IPS-18c (cell line): Measurements from ENCODE around the gene SH3D19.

ENCODE experiments used
- H3K4me3 ChIP-seq: 2 replicates; pipeline ENCODE4 v1.7.0; 2013; ENCODE audit warnings: low read depth, mild to moderate bottlenecking, low read length, moderate library complexity; ENCODE audit not compliant: insufficient read depth
- H3K9me3 ChIP-seq: one replicate; pipeline ENCODE4 v1.6.1; 2013; ENCODE audit warnings: mild to moderate bottlenecking, low read length, moderate library complexity; ENCODE audit not compliant: control insufficient read depth, insufficient read depth

SH3D19 gene, protein sequence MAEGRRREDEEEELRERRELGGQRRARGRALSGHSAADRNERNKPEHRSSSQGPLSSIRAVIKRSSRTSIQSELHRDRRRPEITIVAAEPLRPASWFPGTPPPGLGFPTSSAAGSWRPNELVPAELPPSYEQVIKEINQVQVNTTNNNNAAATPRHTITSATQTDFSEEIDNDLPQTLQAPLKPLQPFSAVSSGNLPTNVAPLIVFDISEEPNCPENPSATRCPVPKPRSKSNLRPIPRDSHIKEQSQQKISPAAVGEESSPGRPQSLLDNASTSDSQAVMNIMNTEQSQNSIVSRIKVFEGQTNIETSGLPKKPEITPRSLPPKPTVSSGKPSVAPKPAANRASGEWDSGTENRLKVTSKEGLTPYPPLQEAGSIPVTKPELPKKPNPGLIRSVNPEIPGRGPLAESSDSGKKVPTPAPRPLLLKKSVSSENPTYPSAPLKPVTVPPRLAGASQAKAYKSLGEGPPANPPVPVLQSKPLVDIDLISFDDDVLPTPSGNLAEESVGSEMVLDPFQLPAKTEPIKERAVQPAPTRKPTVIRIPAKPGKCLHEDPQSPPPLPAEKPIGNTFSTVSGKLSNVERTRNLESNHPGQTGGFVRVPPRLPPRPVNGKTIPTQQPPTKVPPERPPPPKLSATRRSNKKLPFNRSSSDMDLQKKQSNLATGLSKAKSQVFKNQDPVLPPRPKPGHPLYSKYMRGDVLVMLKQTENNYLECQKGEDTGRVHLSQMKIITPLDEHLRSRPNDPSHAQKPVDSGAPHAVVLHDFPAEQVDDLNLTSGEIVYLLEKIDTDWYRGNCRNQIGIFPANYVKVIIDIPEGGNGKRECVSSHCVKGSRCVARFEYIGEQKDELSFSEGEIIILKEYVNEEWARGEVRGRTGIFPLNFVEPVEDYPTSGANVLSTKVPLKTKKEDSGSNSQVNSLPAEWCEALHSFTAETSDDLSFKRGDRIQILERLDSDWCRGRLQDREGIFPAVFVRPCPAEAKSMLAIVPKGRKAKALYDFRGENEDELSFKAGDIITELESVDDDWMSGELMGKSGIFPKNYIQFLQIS

DNA sequence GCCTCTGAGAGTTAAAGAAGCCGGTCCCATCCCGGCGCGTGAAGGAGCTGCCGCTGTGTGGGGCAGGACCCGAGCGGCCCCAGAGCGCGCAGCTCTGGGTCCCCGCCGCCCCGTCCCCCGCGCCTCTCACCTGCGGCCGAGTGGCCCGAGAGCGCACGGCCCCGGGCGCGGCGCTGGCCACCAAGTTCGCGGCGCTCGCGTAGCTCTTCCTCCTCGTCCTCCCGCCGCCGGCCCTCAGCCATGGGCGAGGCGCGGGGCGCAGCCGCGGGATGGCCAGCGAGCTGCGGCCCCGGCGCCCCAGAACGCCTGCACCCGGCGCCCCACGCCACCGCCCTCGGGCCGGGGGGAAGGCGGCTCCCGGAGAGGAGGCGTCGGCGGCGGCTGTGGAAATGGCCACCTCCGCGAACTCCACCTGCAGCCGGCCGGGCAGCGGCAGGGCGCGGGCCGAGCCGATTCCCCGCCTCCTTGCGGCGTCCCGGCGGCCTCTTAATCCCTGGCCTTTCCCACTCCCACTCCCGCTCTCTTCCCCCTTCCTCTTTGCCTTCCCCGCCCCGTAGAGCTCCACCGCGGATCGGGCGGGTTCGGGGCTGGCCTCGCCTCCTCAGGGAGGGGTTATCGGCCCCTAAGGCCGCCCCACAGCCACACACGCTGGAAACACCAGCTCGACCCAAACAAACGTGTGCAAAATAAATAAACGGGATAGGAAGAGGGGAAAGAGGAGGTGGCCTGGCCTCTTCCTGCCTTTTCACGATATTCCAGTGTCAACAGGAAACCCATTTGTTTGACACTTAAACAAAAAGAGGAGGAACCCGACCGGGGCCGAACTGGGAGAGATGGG is at the start of gene SH3D19:
Gene SH3D19, minus strand, starts transcription at position 495 of the 838 bp plus-strand sequence. Its CDS starts 253 bp downstream, at position 242.
- peak within 1 kb of the TSS; percentile 75 for H3K4me3 ChIP-seq
- H3K9me3 ChIP-seq: no peaks in the 10 kb centered on the region

DNA sequence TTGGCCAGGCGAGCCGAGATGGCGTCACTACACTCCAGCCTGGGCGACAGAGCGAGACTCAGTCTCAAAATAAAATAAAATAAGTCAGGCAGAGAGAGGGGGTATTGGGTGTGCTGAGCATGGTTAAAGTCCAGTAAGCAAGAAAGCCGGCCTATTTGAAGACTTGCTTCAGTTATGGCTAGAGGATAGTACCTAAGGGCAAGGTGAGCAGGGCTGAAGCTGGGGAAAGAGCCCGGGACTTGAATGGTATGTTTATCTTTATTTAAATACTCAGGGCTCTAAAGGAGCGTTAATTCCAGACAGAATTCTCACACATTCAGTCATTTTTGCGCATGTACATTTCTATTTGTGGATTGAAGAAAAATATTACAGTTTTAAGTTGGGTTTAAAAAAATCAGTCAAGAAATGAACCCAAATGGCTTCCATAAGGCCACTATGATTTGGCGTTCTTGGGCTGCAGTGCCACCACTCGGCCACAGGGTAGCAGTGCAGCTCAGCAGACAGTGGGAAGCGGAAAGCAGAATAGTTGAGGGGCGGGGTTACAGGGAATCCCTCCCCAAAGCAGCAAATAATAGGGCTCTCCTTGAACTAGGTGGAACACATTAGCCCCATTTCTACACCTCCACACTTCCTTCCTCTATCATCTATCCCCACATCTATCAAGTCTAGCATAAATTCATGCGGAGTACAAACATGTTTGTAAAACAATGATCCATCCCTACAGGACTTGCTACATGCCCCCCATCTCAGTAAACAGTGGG is 37.2 kb upstream of the SH3D19 start:
- Histone ChIP-seq H3K9me3 (no peaks in the 10 kb centered on the region), H3K4me3 (no peak overlapping the region)

DNA sequence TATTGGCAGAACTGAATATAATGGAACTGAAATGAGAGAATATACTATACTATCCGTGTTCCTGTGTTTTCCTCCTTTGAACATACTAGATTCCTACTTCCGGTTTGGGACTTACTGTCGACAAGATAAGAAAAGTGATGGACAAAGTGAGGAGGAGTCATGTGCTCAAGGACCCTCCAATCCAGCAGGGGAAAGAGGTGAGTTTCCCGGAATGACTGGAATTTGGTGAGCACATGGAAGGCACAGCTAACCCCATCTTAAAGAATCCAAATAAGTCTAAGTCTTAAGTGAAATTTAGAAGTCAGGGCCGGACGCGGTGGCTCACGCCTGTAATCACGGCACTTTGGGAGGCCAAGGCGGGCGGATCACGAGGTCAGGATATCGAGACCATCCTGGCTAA is 36.6 kb upstream of the SH3D19 start:
- Histone ChIP-seq H3K4me3 (no peak overlapping the region), H3K9me3 (no peaks in the 10 kb centered on the region)

DNA sequence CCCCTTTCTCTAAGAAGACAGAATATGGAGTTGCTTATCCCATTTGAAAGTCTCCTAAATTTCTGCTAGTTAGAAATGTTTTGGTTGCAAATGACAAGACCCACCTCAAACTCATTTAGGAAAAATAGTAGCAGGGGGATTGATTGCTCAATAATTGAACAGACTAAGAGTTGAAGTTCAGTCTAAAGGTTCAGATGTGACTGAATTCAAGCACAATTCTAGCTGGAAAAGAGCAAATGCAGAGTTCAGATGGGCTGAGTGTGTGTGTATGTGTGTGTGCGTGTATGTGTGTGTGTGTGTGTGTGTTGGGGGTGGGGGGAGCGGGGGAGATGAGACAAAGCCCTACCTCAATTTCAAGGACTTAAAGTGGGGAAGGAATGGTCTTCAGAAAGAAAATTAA is 35.7 kb upstream of the SH3D19 start:
- H3K9me3 ChIP-seq: no peaks in the 10 kb centered on the region

DNA sequence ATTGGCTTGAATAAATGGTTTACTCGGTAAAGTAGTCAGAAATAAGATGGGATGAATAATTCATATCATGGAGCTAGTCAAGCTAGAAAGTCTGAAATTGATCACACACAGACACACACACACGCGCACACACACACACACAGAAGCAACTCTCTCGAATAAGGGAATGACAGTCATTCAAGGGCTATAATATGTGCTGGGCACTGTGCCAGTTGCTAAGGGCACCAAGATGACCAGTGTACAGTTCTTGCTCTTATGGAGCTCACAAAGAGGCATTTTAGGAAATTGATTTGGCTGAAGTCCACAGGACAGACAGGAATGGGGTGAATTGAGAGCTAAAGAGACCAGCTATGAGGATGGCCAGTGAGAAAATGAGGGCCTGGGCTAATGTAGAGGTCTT is 34.2 kb upstream of the SH3D19 start:
- H3K9me3 ChIP-seq: no peaks in the 10 kb centered on the region
- no peak overlapping the region for H3K4me3 ChIP-seq

More for the DNA sequence above, 35.7 kb upstream of the SH3D19 start:
- H3K4me3 ChIP-seq: no peak overlapping the region

DNA sequence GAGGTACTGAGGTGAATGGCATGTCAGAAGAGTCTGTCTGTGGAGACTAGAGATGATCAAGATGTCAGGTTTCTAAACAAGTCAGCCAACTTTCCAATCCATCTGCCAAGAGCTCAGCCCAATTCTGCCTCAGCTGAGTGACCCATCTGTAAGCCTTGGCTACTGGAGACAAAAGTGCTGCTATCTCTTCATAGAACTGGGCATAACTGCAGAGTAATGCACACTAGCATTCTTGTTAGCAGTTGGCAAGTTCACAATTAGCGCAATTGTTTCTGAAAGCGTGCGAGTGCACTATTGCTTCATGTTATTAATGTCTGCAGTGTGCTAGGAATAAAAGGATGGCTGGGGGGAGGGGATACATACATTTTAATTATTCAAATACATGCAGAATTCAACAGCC is 32.9 kb upstream of the SH3D19 start:
- Histone ChIP-seq H3K9me3 (no peaks in the 10 kb centered on the region), H3K4me3 (no peak overlapping the region)

DNA sequence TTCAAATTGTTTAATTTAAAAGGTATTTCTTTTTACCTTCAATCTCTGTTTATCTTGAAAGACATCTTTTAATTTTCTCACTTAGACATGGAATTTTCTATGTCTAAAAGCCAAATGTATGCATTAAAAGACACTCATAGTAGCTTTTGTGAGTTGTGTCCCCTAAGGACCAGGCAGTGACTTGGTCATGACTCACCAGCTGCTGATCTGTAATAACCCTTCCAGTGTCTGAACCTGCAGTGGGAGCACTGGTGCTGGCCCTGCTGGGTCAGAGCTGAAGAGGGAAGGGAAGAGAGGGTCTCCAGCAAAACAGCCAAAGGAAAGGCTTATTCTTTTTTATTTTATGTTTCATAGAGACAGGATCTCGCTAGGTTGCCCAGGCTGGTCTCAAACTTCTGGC is 31.1 kb upstream of the SH3D19 start:
- Histone ChIP-seq H3K4me3 (no peak overlapping the region), H3K9me3 (peaks cover 2% of the 10 kb centered on the region)

DNA sequence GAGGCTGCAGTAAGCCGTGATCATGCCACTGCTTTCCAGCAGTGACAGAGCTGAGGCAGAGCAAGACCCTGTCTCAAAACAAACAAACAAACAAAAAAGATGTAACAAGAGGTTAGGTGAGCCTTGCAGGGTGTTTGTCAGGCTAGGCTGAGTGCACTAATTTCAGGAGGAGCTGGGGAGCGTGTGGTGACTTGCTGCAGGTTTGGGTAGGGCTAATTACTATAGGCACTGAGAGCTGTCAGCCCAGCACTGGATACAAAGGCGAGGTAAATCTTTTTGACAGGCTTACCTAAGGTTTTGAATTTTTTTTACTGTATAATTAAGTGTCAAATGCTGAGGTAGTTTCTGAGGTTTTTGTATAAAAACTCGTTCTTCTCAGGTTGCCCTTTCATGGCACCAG is 29.8 kb upstream of the SH3D19 start:
- peaks cover 2% of the 10 kb centered on the region for H3K9me3 ChIP-seq

DNA sequence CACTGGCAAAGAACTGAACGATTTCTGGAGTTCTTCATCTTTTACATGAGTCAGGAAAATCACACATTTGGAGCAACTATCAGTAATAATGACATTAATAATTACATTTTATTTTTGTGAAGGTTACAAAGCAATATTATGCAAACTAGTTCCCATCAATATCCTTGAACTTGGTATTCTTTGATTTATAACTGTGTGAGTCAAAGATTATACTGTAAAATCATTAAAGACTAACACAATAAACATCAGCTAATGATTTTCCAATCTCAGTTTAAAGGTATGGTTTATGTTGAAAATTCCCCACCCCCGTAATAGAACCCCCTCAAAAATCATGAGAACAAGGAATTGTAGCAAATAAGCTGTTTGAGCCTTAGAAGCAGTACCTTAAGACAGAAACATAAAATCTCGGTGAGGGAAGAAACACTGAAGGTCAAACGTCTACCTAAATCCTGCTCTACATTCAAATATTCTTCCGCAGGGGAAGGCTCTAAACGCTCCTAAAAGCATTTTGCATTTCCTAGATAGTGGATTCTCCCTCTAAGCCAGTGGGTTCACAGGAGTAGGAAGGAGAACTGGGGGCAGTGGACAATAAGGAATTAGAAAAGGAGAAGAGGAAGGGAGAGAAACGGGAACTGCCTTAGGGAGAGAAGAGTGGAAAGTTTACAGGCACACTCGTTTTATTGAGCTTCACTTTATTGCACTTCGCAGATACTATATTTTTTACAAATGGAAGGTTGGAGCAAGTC is 22.3 kb upstream of the SH3D19 start:
- H3K4me3 ChIP-seq: no peak overlapping the region
- peaks cover 1% of the 10 kb centered on the region for H3K9me3 ChIP-seq

More for the DNA sequence above, 29.8 kb upstream of the SH3D19 start:
- H3K4me3 ChIP-seq: no peak overlapping the region

DNA sequence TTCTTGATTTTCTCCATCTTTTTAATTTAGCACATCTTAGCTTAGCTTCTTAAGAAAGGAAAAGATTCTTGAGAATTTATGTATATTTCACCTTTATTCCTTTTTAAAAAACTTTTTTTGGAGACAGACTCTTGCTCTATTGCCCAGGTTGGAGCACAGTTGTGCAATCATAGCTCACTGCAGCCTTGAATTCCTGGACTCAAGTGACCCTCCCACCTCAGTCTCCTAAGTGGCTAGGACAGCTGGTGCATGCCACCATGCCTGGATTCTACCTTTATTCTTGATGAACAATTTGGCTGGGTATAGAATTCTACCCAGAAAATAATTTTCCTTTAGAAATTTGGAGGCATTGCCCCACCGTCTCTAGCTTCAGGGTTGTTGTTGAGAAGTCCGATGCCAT is 19.5 kb upstream of the SH3D19 start:
- H3K9me3 ChIP-seq: no peaks in the 10 kb centered on the region

DNA sequence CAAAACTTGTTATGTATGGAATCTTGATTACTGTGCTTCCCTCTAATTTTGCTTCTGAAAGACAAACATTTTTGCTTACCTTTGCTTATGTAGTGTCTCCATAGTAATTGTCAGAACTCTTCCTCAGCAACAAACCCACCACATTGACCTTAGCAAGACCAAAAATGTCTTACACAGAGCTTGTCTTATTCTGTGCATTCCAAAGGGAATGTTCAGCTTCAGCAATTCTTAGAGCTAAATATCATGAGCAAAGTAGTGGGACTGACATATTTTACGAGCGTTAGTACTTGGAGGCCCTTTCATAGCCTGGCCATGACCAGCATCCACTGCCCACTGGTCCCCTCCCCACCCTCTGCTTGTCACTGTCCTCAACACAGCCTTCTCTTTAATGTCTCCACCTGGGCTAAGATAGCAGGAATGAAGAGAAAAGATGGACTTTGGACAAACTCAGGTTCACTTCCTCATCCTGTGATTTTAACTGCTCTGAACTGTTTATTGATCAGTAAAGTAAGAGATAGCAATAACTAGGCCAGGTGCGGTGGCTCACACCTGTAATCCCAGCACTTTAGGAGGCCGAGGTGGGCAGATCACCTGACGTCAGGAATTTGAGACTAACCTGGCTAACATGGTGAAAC is 15.5 kb upstream of the SH3D19 start:
- Histone ChIP-seq H3K9me3 (no peaks in the 10 kb centered on the region), H3K4me3 (no peak overlapping the region)

More for the DNA sequence above, 19.5 kb upstream of the SH3D19 start:
- no peak overlapping the region for H3K4me3 ChIP-seq

DNA sequence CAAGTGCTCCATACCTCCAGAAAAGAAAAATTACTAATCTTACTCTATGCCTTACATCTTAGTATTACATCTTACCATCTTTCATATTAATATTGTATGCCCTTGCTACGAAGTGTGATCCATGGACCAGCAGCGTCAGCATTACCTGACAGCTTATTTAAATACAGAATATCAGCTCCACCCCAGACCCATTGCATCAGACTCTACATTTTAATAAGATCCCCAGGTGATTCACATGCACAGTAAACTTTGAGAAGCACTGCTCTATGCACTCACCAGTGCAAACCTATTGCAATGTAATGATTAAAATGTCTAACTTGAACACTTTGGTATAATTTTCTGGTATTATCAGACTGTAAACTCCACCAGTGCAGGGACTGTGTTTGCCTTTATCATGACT is 14.1 kb upstream of the SH3D19 start:
- Histone ChIP-seq H3K9me3 (no peaks in the 10 kb centered on the region), H3K4me3 (no peak overlapping the region)

DNA sequence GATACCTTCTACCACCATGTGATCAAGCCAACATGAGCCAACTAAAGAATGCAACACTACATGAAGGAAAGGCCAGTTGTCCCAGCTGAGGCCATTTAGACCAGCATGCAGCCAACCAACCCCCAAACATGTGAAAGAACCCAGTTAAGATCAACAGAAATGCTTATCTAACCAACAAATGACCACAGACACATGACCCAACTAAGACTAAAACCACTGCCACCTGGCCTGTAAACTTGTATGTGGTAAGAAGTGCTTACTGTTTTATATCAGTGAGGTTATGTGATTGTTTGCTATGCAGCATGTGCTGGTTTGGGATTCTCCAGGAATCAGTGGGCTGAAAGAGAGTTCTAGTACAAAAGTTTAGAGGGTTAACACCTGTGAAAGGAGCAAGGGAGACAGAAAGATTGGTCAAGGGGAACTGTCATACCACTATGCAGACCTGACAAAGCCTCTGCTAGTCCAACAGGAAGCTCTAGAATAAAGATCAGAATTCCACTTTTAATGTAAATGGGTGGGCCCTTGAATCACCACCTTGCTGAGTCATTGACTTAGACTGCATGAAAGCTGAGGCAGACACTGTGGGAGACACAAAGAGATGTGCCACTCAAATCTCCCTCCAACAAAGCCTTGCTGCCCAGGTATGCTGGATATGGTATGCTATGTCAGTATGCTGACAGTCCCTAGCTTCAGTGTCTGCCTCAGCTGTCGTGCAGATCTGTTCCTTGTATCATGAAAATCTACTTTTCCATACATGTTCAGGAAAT is 6.1 kb upstream of the SH3D19 start:
- H3K4me3 ChIP-seq: no peak overlapping the region
- no peaks in the 10 kb centered on the region for H3K9me3 ChIP-seq

DNA sequence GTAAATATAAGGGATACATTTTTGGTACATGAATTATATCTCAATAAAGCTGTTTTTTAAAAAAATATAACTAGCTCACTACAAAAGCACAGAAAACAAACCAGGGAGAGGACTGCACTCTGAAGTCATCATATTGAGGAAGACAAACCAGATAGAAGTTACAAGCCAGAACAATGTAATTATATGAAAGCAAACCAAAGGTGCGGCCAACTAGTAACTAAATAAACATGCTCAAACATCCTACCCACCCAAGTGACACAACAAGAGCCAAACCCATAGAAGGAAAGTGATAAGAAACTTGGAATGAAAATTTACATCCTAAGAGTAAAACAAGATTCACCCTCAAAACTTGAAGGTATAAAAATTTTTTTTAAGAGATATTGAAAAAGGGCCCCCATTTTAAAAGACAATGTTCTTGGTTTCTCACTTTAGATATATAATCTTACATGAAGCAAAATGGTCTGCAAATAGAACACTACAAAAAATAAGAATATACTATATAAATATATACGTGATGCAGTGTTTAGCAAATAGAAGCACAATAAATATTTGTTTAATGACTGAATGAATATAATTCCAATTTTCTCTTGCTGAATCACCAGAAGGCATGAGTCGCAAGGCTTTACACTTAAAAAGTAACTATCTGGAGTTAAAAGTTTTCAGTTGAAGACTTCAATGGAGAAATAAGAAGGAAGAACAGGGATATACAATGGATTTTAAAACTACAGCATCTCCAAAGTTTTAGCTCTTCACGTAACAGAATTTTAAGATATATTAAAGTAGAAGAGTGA is 4.0 kb upstream of the SH3D19 start:
- no peaks in the 10 kb centered on the region for H3K9me3 ChIP-seq
- H3K4me3 ChIP-seq: no peak overlapping the region
